Nephron progenitor cell (in vitro differentiated cells): ENCODE data around the gene MYPOP.

Experiments used
- DNase-seq: peaks from one replicate; pipeline ENCODE4 v3.0.0; 2021
- H3K27ac Mint-ChIP-seq: 2 replicates; pipeline ENCODE4 v1.8.0; 2021; ENCODE audit warnings: mild to moderate bottlenecking, moderate library complexity, mixed read lengths
- H3K27me3 Mint-ChIP-seq: 2 replicates; pipeline ENCODE4 v1.8.0; 2021; ENCODE audit warnings: mild to moderate bottlenecking, low read depth, mixed read lengths; ENCODE audit not compliant: poor library complexity
- H3K36me3 Mint-ChIP-seq: 2 replicates; pipeline ENCODE4 v1.8.0; 2021; ENCODE audit warnings: low read depth, mixed read lengths
- H3K4me1 Mint-ChIP-seq: 2 replicates; pipeline ENCODE4 v1.8.0; 2021; ENCODE audit warnings: mixed read lengths
- H3K4me3 Mint-ChIP-seq: 2 replicates; pipeline ENCODE4 v1.8.0; 2021; ENCODE audit warnings: mild to moderate bottlenecking, moderate library complexity, mixed read lengths
- H3K9me3 Mint-ChIP-seq: 2 replicates; pipeline ENCODE4 v1.8.0; 2021; ENCODE audit warnings: mild to moderate bottlenecking, moderate library complexity, mixed read lengths
- TF ChIP-seq, protein P1 (sequence below): fragments of 200-600 bp; sonication (generic); IDR thresholded peaks from 2 replicates; pipeline ENCODE4 v1.5.0; 2021; ENCODE audit warnings: antibody characterized with exemption

The MYPOP gene

DNA sequence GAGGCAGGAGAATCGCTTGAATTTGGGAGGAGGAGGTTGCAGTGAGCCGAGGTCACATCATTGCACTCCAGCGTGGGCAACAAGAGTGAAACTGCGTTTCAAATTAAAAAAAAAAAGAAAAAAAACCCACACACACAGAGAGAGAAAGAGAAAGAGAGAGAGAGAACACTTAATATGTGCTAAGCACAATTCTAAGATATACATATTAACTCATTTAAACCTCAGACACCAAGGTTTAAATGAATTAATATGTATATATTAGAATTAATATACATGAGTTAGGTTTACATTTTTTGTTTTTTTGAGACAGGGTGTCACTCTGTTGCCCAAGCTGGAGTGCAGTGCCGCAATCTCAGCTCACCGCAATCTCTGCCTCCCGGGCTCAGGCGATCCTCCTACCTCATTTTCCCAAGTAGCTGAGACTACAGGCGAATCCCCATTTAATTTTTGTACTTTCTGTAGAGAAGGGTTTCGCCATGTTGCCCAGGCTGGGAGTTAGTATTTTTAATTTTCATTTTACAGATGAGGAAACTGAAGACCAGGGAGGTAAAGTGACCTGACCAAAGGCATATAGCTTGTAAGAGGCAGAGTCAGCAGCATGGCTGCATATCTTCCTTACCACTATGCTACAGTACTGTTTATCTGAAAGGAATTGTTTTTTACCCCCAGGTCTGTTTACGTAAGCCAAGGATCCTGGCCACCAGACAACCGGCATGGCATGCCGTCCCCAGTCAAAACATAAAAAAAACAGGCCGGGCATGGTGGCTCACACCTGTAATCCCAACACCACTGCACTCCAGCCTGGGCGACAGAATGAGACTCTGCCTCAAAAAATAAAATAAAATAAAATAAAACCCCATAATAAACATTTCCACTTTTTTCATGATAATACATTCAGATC lies 41.8 kb downstream of the MYPOP start:
- DNase-seq = no peak
- no peak overlapping the region for H3K27ac Mint-ChIP-seq
- H3K27me3 Mint-ChIP-seq = peaks cover 30% of the 10 kb centered on the region
- H3K9me3 Mint-ChIP-seq = no peaks in the 10 kb centered on the region
- peak overlapping the region; percentile 97 for H3K4me3 Mint-ChIP-seq
- peaks cover 30% of the 10 kb centered on the region for H3K4me1 Mint-ChIP-seq
- TF ChIP-seq, protein P1, sequence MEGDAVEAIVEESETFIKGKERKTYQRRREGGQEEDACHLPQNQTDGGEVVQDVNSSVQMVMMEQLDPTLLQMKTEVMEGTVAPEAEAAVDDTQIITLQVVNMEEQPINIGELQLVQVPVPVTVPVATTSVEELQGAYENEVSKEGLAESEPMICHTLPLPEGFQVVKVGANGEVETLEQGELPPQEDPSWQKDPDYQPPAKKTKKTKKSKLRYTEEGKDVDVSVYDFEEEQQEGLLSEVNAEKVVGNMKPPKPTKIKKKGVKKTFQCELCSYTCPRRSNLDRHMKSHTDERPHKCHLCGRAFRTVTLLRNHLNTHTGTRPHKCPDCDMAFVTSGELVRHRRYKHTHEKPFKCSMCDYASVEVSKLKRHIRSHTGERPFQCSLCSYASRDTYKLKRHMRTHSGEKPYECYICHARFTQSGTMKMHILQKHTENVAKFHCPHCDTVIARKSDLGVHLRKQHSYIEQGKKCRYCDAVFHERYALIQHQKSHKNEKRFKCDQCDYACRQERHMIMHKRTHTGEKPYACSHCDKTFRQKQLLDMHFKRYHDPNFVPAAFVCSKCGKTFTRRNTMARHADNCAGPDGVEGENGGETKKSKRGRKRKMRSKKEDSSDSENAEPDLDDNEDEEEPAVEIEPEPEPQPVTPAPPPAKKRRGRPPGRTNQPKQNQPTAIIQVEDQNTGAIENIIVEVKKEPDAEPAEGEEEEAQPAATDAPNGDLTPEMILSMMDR = no peak
- peaks cover 30% of the 10 kb centered on the region for H3K36me3 Mint-ChIP-seq

DNA sequence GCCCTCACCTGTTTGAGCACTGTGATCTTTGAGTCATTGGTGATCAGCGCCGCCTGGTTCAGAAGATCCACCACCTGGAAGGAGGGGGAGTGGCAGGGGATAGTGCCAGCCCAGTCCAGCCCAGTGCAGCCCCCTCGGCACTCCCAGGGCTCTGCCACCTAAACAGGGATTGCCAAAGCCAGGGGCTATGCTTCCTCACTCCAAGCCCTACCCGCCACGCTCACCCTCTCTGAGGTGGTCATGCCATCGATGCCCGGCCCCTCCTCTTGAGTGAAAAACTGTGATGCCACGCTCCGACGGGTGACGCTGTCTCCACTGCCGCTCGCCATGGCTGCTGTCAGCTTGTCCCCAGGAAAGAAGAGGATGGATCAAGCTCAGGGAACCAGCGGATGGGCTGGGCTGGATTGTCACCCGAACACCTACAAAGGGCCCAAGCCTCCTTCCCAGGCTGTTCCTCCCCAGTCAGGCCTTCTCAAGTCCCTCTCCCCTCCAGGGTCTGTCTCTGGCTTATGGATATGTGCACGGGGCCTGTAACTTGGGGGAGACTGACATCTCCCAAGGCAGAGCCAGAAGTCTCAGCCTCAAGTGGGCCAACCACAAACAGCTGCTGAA lies 48.1 kb downstream of the MYPOP start:
- Mint-ChIP-seq H3K27me3 (peaks cover 4% of the 10 kb centered on the region), H3K9me3 (no peaks in the 10 kb centered on the region), H3K36me3 (peaks cover 68% of the 10 kb centered on the region), H3K4me1 (no peaks in the 10 kb centered on the region), H3K4me3 (no peak overlapping the region), H3K27ac (no peak overlapping the region)
- TF ChIP-seq, protein P1 = no peak
- DNase-seq = no peak

DNA sequence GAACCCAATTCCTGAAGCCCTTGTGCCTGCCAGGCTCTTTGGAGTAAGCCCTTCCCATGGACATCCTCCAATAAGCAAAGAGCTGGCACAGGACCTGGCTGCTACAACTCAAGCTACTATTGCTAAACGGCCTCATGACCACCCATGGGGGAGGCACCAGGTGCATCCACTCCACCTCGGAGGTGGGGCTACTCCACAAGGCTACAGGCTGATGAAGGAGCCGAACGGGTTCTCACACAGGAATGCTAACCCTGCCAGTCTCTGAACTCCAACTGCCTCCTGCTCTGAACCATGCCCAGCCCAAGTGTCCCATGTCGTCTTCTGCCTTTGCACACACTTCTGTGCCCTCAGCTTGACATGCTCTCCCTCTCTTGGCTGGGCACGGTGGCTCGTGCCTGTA lies 49.4 kb downstream of the MYPOP start:
- Mint-ChIP-seq H3K36me3 (peaks cover 64% of the 10 kb centered on the region), H3K9me3 (no peaks in the 10 kb centered on the region), H3K4me1 (peaks cover 7% of the 10 kb centered on the region), H3K27me3 (peaks cover under 1% of the 10 kb centered on the region), H3K4me3 (no peak overlapping the region), H3K27ac (no peak overlapping the region)
- no peak for DNase-seq
- TF ChIP-seq, protein P1 = no peak

DNA sequence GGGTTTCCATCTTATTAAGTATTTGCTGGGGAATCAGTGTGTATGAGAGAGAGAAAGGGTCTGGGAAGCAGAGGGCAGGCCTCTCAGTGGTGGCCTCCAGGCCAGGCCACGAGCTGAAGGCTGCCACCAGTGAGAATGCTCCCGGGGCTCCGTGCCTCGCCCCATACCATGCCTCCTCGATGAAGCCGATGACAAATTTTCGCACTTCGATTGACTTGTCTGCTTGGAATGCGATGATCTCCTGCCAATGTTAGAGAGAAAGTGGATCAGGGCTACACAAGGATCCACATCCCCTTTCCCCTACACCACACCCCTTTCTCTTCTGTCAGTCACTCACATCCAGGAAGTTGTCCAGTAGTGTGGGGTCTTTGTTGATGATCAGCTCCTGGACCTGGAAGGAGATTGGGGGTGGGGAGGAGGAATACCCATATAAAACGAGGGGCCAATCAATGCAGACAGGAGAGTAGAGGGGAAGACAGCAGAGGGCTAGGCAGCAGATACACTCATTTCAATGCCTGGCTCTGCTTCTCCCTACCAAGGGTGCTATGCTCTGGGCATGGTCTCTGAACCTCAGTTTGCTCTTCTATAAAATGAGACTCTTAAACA lies 50.2 kb downstream of the MYPOP start:
- Mint-ChIP-seq H3K4me1 (peaks cover 14% of the 10 kb centered on the region), H3K4me3 (no peak overlapping the region)

DNA sequence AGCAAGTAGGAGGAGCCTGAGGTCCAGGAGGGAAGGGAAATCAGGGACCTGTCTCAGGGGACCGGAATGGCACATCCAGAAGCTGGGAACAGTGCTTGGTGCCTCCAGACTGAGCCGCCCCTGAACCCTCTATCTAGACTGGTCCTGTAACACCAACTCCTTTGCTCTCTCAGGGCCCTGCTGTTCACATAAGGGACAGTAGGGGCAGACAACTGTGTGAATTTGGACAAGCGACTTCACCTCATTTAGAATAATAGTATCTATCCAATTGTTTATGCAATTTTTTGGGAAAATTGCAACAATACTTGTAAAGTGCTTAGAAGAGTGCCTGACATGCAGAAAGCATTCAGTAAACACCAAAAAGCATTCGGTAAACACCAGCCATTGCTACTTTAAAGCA lies 53.5 kb downstream of the MYPOP start:
- H3K36me3 Mint-ChIP-seq = peaks cover 77% of the 10 kb centered on the region
- no peak overlapping the region for H3K27ac Mint-ChIP-seq
- H3K4me3 Mint-ChIP-seq = no peak overlapping the region
- no peaks in the 10 kb centered on the region for H3K27me3 Mint-ChIP-seq
- H3K9me3 Mint-ChIP-seq = no peaks in the 10 kb centered on the region
- H3K4me1 Mint-ChIP-seq = peaks cover 15% of the 10 kb centered on the region
- no peak for DNase-seq
- TF ChIP-seq, protein P1 = peak; percentile 13

More for the DNA sequence above, 50.2 kb downstream of the MYPOP start:
- TF ChIP-seq, protein P1 = no peak
- Mint-ChIP-seq H3K27me3 (no peaks in the 10 kb centered on the region), H3K27ac (peak overlapping the region; percentile 18), H3K9me3 (no peaks in the 10 kb centered on the region), H3K36me3 (peaks cover 68% of the 10 kb centered on the region)
- DNase-seq = no peak
